HG03469 (cell line): Measurements from ENCODE around the gene PA2G4.
"Not testable (repeated sequence)": the region's sequence is repeated elsewhere in the genome, so short reads cannot be mapped to it uniquely, and the experiment has no call there.

Experiments
- ATAC-seq: cut with Tn5 transposase; IDR thresholded peaks from one replicate; pipeline ENCODE4 v1.9.1; 2021; ENCODE audit warnings: mild to moderate bottlenecking, moderate library complexity, moderate number of reproducible peaks; ENCODE audit not compliant: unreplicated experiment

PA2G4 gene

GRCh38 chr12:56104109-56104814, at the start of gene PA2G4:
Gene PA2G4 (plus strand): TSS chr12:56104559. CDS start chr12:56104738, 179 bp downstream.
- peak; percentile 84 for ATAC-seq

- ATAC-seq: not testable (repeated sequence)
Observed at GRCh38 chr12:56059964-56060363, 44.4 kb upstream of the PA2G4 start.

GRCh38 chr12:56061982-56062381, 42.4 kb upstream of the PA2G4 start:
- no peak for ATAC-seq

GRCh38 chr12:56062996-56063395, 41.4 kb upstream of the PA2G4 start:
- no peak for ATAC-seq

GRCh38 chr12:56071648-56072047, 32.7 kb upstream of the PA2G4 start:
- ATAC-seq: no peak

DNA sequence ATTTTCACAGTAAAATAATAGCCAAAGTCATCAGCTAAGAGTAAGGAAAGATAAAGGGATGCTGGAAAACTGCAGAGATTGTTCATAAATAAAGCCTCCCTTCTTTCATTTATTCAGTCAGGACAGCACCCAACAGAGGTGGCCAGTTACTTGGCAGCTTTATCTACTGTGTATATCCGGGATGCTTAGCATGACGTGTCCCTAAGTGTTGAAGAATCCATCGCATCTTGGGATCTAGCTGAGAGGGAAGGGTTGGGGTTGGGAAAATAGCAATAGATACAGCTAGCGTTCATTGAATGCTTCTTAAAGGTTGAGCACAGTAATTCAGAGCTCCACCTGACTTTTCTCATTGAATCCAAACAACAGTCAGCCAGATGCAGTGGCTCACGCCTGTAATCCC, 30.0 kb upstream of the PA2G4 start:
- ATAC-seq: no peak

GRCh38 chr12:56077966-56078365, 26.4 kb upstream of the PA2G4 start:
- ATAC-seq: not testable (repeated sequence)

DNA sequence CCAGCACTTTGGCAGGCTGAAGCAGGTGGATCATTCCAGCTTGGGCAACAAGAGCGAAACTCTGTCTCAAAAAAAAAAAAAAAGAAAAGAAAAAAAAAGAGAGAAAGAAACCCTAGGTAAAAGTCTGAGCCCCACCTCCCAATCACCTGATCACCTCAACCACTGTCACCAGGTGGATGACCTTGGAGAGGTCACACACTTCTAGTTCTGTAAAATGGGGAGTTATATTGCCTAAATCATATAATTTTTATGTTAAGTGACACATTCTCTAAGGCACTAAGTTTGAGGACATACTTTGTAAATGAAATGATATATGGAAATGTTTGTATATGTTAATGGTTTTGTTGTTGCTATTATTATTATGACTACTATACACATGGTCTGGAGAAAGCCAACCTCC, 25.9 kb upstream of the PA2G4 start:
- no peak for ATAC-seq

DNA sequence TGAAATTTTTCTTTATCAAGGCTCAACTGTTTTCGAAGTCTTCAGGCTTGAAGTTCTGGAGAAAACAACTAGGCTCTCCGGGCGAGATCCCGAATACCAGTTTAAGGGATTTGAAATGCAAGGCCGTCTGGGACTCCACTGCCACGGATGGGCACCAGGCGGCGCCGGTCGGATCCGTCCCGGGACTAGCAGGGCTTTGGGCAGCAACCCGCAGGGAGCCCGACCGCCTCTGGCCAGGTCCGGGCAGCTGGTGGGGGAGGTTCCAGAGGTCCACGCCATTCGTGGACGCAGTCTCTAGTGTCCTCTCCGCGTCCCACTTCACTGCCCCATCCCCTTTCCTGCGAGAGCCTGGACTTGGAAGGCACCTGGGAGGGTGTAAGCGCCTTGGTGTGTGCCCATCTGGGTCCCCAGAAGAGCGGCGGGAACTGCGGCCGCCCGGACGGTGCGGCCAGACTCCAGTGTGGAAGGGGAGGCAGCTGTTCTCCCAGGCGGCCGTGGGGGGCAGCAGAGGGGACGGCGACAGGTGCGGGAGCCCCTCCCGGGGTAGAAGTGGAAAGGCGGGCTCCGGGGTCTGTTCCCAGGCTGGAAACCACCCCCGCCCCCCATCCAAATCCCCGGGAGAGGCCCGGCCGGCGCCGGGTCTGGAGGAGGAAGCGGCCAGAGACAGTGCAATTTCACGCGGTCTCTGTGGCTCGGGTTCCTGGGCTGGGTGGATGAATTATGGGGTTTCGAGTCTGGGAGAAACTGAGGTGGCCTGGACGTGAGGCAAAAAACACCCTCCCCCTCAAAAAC, 25.2 kb upstream of the PA2G4 start:
- no peak for ATAC-seq

DNA sequence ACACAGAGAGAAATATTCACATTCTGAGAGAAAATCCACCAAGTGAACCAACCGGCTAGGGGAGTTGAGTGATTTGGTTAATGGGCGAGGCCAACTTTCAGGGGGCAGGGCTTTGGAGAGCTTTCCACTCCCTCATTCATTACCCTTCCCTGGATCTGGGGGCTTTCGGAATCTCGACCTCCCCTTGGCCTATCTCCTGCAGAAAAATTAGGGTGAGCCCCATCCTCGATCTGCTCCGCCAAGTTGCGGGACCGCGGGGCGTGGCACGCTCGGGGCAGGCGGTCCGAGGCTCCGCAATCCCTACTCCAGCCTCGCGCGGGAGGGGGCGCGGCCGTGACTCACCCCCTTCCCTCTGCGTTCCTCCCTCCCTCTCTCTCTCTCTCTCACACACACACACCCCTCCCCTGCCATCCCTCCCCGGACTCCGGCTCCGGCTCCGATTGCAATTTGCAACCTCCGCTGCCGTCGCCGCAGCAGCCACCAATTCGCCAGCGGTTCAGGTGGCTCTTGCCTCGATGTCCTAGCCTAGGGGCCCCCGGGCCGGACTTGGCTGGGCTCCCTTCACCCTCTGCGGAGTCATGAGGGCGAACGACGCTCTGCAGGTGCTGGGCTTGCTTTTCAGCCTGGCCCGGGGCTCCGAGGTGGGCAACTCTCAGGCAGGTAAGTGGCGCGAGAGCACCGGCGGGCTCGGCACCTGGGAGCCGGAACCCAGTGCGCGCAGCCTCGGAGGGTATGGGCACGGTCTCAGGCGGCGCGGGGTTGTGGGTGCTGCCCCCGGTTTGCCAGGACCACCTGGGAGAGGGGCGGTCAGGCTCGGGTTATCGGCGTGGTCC, 24.4 kb upstream of the PA2G4 start, which contains the start of gene ERBB3:
Gene ERBB3, plus strand, starts transcription at position 443 of the 833 bp plus-strand sequence. Its CDS starts 136 bp downstream, at position 579.
- no peak for ATAC-seq

DNA sequence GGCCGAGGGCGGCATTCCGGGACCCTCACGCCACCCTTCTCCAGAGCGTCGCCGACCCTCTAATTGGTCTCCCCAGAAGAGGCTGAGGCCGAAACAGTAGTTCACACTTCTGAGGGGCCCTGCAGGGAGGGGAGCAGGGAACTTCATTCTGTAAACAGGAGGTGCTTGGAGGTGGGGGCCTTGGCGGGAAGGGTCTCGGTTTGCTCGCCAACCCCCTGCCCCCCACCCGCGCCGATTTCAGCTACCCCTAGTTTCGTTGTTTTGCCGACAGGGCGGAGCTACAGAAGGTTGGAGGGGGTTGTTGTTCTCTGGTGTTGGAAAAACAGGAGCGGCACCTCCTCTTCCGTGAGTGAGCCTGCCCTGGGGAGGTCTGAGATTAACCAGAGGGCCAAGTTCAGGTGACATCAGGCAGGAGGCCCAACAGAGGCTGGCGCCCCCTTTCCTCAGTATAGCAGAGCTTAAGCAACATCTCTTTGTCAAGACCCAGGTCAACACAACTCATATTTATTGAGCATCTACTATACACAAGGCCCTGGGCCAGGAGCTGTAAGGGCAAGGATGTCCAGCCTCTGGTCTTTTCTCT, 23.7 kb upstream of the PA2G4 start:
- ATAC-seq: no peak

GRCh38 chr12:56081393-56082347, 22.7 kb upstream of the PA2G4 start:
- ATAC-seq: no peak

GRCh38 chr12:56082382-56082781, 22.0 kb upstream of the PA2G4 start:
- ATAC-seq: no peak

- no peak for ATAC-seq
Observed at GRCh38 chr12:56082967-56083366, 21.4 kb upstream of the PA2G4 start.

DNA sequence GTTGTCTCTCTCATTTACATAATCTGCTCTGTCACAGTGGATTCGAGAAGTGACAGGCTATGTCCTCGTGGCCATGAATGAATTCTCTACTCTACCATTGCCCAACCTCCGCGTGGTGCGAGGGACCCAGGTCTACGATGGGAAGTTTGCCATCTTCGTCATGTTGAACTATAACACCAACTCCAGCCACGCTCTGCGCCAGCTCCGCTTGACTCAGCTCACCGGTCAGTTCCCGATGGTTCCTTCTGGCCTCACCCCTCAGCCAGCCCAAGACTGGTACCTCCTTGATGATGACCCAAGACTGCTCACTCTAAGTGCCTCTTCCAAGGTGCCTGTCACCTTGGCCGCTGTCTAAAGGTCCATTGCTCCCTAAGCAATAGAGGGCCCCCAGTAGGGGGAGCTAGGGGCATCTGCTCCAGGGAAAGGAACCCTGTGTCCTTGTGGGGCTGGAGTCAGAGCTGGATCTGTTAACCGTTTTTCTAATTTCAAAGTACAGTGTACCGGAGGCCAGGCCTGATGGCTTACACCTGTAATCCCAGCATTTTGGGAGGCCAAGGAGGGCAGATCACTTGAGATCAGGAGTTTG, 19.3 kb upstream of the PA2G4 start:
- no peak for ATAC-seq

- no peak for ATAC-seq
Observed at GRCh38 chr12:56086096-56086495, 18.3 kb upstream of the PA2G4 start.

DNA sequence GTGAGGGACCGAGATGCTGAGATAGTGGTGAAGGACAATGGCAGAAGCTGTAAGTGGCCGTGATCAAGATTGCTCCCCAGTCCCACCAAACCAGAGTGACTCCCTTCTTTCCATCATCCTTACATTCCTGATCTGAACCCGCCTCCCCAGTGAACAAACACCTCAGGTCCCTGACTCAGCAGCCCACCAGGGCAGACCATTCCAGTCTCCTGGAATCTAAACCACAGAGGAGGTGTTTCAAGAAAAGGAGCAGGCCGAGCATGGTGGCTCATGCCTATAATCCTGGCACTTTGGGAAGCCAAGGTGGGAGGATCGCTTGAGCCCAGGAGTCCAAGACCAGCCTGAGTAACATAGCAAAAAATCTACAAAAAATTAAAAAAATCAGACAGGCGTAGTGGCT, 17.8 kb upstream of the PA2G4 start:
- ATAC-seq: no peak

DNA sequence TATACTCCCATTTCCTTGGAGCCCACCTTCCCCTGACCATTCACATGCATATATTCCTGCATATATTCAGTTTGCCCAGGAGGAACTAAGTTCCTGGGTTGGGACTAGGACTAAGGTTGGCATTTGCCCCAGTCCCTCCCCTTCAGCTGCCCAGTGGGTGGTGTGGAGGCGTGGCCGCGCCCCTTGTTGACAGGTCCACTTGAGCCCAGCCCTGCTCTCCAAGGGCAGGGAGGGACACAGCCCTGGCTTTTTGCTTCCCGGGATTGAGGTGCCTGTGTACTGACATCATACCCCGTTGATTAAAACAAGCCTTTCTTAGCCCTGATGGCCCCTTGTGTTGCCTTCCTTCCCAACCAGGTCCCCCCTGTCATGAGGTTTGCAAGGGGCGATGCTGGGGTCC, 17.1 kb upstream of the PA2G4 start:
- no peak for ATAC-seq

DNA sequence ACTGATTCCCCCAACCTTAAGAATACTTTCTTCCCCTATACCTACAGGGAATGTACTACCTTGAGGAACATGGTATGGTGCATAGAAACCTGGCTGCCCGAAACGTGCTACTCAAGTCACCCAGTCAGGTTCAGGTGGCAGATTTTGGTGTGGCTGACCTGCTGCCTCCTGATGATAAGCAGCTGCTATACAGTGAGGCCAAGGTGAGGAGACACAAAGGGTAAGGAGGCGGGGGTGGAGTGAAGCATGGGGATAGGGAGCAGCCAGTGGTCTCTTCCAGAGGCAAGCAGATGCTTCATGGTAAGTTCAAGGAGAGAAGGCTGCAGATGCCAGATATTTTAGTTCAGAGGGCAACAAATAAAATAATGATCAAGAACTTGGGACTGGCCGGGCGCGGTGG, 6.6 kb upstream of the PA2G4 start:
- no peak for ATAC-seq
